SIG-M5 treated with dmso at 0.1 percent for 504 hours (cell line): ENCODE measurements around the gene CFHR4.
"Not testable (repeated sequence)": the region's sequence is repeated elsewhere in the genome, so short reads cannot be mapped to it uniquely, and the experiment has no call there.

Experiments used
- DNase-seq: peaks from one replicate; lab custom pipeline; 2025; ENCODE audit not compliant: unreplicated experiment; lab: John Stamatoyannopoulos, UW

The CFHR4 gene

DNA sequence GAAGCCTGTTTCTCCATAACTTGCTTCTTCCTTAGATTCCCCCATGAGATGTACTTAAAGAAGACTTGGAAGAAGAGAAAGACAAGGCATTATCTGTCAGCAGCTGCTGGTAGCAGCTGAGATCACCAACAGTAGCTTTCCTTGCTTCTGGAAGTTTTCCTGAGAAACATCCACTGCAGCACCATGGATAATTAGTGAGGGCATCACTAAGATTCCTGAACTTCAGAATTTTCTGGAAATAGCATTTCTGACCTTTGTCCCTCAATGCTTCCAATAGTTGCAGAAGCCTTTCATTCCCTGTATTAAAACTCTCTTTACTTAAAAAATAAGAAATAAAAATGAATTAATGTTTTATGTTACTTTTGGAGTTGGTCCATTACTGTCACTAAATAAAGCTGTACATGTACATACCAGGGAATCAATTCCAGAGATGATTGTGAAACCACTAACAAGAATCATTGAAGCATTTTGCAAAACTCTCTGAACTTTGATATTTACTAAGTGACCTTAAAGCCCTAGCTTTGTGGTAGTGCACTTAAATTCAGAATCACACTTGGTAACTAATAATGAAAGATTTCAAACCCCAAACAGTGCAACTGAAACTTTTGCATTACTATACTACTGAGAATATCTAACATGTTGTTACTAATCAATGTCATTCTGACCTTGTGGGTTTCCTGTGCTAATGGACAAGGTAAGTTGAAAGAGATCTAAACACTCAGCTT is at the start of gene CFHR4:
Gene CFHR4 (plus strand): TSS at position 538 of the 725 bp plus-strand sequence. CDS start 99 bp downstream, at position 637.
- no peak for DNase-seq

- DNase-seq: not testable (repeated sequence)
Measured at GRCh38 chr1:196849613-196850492, 38.0 kb upstream of the CFHR4 start.

- no peak for DNase-seq
Measured at GRCh38 chr1:196856053-196856452, 31.8 kb upstream of the CFHR4 start.

- no peak for DNase-seq
Measured at GRCh38 chr1:196857188-196857587, 30.7 kb upstream of the CFHR4 start.

DNA sequence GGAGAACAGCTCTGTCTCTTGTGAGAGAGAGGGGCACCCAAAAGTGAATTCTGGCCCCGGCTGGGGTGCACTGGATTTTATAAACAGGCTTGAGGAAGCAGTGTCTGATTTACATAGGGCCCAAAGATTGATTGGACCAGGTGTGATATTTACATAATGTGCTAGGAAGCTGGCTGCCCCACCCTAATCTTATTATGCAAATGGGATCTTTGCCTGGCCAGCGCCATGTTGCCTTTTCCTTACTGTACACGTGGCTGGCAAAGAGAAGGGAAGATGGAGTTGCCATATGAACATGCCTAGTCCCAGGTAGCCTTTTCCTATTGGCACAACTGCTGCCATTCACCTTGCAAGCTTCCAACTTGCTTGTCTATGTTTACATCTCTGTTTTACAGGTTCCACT is 29.0 kb upstream of the CFHR4 start:
- no peak for DNase-seq

- no peak for DNase-seq
Measured at GRCh38 chr1:196860323-196860884, 27.4 kb upstream of the CFHR4 start.

DNA sequence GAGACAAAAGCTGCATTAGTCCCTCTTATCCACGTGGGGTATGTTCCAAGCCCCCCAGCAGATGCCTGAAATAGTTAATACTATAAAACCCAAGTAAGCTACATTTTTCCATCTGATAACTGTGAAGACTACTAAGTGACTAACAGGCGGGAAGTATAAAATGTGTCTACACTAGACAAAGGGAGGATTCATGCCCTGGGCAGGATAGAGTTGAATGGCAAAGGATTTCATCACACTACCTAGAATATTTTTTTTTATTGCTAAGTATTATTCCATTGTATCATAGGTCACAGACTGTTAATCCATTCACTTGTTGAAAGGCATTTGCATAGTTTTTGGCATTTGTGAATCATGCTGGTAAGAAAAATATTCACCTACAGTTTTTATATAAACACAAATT is 26.4 kb upstream of the CFHR4 start:
- DNase-seq: no peak

GRCh38 chr1:196866974-196867373 is 20.9 kb upstream of the CFHR4 start:
- DNase-seq: no peak

- DNase-seq: no peak
Measured at GRCh38 chr1:196873385-196873784, 14.5 kb upstream of the CFHR4 start.

GRCh38 chr1:196875935-196876334 is 11.9 kb upstream of the CFHR4 start:
- DNase-seq: no peak

- DNase-seq: no peak
Measured at GRCh38 chr1:196877964-196878363, 9.9 kb upstream of the CFHR4 start.

DNA sequence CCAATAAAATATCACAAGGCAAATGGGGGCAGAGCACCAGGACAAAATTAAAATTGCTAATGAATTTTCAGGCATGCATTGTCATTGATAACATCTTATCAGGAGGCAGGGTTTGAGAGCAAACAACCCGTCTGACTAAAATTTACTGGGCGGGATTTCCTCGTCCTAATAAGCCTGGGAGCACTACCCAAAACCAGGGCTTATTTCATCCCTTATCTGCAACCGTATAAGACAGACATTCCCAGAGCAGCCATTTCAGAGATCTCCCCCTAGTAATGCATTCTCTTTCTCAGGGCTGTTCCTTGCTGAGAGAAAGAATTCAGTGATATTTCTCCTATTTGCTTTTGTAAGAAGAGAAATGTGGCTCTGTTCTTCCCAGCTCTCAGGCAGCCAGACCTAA is 1.3 kb upstream of the CFHR4 start:
- DNase-seq: not testable (repeated sequence)

- DNase-seq: no peak
Measured at GRCh38 chr1:196890668-196891067, 2.8 kb downstream of the CFHR4 start.

DNA sequence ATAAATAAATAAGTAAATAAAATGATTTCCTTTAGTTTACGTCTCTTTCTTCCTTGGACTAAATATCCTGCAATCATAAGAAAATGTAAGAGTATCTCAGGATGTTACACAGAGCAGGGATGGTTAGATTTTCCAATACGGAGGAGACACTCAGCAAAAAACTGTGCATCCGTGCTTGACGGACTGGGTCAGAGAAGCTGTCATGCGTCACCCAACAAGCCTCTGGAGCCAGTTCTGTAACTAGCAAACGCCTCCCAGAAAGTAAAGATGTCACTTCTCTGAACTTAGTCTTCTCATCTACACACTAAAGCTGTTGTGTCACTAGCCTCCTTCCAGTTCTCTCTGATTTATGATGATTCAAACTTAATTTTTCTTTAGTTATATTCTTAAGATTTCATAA is 3.4 kb downstream of the CFHR4 start:
- no peak for DNase-seq

- no peak for DNase-seq
Measured at GRCh38 chr1:196896355-196896754, 8.5 kb downstream of the CFHR4 start.

GRCh38 chr1:196897158-196897828 is 9.4 kb downstream of the CFHR4 start:
- DNase-seq: no peak

DNA sequence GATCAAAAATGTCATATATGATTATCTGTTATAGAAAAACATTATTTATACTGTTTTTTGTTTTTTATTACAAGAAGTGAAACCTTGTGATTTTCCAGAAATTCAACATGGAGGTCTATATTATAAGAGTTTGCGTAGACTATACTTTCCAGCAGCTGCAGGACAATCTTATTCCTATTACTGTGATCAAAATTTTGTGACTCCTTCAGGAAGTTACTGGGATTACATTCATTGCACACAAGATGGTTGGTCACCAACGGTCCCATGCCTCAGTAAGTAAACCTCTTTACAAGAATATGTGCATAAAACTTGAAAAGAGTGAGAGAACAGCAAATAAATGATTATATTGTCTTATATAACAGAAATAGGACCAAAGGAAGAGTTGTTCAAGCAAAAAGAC is 14.5 kb downstream of the CFHR4 start:
- no peak for DNase-seq

DNA sequence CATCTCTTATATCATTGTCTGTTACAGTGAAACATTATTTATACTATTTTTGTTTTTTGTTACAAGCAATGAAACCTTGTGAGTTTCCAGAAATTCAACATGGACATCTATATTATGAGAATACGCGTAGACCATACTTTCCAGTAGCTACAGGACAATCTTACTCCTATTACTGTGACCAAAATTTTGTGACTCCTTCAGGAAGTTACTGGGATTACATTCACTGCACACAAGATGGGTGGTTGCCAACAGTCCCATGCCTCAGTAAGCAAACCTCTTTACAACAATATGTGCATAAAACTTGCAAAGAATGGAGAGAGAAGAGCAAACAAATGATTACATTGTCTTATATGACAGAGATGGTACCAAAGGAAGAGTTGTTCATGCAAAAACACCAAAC is 22.4 kb downstream of the CFHR4 start:
- DNase-seq: peak; percentile 13

DNA sequence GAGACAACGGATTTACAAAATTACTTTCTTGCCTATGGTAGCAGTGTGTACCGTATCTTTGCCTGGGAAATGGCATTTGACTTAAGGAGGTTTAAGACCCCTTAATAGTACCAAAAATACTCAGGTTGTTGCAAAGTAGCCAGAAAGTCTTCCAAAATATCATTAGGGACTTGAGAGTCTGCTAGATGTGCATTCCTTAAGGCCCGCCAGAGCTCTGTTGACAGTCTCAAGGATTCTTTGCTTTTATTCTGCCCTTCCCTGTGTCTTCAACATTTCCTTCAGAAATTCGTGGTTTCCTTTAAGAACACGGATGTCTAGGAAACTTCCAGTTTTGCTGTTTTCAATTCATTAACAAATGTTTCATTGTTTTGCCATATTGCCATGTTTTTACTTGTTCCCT is 24.4 kb downstream of the CFHR4 start:
- not testable (repeated sequence) for DNase-seq

DNA sequence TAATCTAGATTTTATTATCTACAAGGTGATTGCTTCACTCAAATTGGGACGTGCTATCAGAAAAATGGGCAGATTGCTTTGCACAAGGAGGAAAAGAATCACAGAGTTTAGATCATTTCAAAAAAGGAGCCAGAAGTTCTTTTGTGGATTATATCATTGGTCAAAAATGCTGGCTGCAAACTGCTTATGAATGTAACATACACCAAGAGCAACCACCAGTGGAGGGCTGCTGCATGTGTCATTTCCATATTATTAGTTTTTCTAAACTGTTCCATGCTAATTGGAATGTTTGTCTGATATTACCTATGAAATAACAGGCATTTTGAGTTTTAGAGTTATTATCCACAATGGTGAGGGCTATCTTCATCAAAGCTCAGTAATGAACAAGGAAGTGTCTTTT is 39.0 kb downstream of the CFHR4 start:
- not testable (repeated sequence) for DNase-seq

DNA sequence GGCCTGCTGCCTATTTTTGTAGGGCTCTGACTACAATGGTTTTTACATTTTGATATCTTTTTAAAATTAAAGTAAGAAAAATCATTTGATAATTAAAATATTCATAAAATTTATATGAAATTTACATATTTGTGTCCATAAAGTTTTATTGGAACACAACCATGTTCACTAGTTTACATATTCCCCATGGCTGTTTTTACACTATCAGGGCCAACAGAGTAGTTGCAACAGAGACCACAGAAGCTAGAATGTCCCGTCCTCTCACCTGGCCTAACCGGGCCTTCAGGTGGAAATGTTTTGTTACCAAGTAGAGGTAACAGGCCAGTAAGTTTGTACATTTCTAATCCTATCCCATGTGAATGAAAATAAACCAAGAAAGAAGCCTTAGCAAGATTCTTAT is 45.0 kb downstream of the CFHR4 start:
- DNase-seq: not testable (repeated sequence)
